ENCODE results near the gene KREMEN1. TPM values are rescaled to one million over a fixed set of nuclear protein-coding genes. Genes with fewer than 3 reads are reported as not detected.

The KREMEN1 gene
- total and polyA plus RNA-seq, 9 of the 15 experiments (the other 6 are each of a cell fraction or from before 2014, with no cell fraction given) = 0.69 to 11.5 (median 4.3) TPM

DNA sequence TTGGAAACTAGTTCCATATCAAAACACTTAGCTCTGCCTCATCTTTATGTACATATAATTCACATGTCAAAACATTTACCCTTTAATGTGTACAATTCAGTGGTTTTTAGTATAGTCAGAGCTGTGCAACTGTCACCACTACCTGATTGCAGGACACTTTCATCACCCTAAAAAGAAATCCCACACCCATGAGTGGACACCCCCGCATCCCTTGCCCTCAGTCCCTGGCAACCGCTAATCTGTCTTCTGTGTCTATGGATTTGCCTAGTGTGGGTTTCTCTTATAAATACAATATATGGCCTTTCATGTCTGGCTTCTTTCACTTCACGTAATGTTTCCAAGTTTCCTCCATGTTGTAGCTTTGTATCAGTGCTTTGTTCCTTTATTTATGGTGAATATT lies 124.3 kb downstream of the KREMEN1 start (continued):
- TF ChIP-seq, protein P1, sequence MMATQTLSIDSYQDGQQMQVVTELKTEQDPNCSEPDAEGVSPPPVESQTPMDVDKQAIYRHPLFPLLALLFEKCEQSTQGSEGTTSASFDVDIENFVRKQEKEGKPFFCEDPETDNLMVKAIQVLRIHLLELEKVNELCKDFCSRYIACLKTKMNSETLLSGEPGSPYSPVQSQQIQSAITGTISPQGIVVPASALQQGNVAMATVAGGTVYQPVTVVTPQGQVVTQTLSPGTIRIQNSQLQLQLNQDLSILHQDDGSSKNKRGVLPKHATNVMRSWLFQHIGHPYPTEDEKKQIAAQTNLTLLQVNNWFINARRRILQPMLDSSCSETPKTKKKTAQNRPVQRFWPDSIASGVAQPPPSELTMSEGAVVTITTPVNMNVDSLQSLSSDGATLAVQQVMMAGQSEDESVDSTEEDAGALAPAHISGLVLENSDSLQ (IDR thresholded peaks at IDR 0.05) = peak; percentile 43; the same call in 1 of the 2 replicates
- TF ChIP-seq ZNF24 (IDR thresholded peaks at IDR 0.05) = no peak
- TF ChIP-seq, protein P2, sequence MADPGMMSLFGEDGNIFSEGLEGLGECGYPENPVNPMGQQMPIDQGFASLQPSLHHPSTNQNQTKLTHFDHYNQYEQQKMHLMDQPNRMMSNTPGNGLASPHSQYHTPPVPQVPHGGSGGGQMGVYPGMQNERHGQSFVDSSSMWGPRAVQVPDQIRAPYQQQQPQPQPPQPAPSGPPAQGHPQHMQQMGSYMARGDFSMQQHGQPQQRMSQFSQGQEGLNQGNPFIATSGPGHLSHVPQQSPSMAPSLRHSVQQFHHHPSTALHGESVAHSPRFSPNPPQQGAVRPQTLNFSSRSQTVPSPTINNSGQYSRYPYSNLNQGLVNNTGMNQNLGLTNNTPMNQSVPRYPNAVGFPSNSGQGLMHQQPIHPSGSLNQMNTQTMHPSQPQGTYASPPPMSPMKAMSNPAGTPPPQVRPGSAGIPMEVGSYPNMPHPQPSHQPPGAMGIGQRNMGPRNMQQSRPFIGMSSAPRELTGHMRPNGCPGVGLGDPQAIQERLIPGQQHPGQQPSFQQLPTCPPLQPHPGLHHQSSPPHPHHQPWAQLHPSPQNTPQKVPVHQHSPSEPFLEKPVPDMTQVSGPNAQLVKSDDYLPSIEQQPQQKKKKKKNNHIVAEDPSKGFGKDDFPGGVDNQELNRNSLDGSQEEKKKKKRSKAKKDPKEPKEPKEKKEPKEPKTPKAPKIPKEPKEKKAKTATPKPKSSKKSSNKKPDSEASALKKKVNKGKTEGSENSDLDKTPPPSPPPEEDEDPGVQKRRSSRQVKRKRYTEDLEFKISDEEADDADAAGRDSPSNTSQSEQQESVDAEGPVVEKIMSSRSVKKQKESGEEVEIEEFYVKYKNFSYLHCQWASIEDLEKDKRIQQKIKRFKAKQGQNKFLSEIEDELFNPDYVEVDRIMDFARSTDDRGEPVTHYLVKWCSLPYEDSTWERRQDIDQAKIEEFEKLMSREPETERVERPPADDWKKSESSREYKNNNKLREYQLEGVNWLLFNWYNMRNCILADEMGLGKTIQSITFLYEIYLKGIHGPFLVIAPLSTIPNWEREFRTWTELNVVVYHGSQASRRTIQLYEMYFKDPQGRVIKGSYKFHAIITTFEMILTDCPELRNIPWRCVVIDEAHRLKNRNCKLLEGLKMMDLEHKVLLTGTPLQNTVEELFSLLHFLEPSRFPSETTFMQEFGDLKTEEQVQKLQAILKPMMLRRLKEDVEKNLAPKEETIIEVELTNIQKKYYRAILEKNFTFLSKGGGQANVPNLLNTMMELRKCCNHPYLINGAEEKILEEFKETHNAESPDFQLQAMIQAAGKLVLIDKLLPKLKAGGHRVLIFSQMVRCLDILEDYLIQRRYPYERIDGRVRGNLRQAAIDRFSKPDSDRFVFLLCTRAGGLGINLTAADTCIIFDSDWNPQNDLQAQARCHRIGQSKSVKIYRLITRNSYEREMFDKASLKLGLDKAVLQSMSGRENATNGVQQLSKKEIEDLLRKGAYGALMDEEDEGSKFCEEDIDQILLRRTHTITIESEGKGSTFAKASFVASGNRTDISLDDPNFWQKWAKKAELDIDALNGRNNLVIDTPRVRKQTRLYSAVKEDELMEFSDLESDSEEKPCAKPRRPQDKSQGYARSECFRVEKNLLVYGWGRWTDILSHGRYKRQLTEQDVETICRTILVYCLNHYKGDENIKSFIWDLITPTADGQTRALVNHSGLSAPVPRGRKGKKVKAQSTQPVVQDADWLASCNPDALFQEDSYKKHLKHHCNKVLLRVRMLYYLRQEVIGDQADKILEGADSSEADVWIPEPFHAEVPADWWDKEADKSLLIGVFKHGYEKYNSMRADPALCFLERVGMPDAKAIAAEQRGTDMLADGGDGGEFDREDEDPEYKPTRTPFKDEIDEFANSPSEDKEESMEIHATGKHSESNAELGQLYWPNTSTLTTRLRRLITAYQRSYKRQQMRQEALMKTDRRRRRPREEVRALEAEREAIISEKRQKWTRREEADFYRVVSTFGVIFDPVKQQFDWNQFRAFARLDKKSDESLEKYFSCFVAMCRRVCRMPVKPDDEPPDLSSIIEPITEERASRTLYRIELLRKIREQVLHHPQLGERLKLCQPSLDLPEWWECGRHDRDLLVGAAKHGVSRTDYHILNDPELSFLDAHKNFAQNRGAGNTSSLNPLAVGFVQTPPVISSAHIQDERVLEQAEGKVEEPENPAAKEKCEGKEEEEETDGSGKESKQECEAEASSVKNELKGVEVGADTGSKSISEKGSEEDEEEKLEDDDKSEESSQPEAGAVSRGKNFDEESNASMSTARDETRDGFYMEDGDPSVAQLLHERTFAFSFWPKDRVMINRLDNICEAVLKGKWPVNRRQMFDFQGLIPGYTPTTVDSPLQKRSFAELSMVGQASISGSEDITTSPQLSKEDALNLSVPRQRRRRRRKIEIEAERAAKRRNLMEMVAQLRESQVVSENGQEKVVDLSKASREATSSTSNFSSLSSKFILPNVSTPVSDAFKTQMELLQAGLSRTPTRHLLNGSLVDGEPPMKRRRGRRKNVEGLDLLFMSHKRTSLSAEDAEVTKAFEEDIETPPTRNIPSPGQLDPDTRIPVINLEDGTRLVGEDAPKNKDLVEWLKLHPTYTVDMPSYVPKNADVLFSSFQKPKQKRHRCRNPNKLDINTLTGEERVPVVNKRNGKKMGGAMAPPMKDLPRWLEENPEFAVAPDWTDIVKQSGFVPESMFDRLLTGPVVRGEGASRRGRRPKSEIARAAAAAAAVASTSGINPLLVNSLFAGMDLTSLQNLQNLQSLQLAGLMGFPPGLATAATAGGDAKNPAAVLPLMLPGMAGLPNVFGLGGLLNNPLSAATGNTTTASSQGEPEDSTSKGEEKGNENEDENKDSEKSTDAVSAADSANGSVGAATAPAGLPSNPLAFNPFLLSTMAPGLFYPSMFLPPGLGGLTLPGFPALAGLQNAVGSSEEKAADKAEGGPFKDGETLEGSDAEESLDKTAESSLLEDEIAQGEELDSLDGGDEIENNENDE (IDR thresholded peaks at IDR 0.05; ENCODE audit: low read depth, low read length) = no peak
- no peak for TF ChIP-seq ZEB2 (IDR thresholded peaks at IDR 0.05)
- TF ChIP-seq NCOA6 (IDR thresholded peaks at IDR 0.05) = no peak
- TF ChIP-seq NCOA4 (IDR thresholded peaks at IDR 0.05; ENCODE audit: partially characterized antibody) = no peak
- TF ChIP-seq NFATC3 (IDR thresholded peaks at IDR 0.05) = no peak
- no peak for TF ChIP-seq RAD21 (CRISPR knock-in tag; conservative IDR thresholded peaks at IDR 0.05 in 1 of 2, IDR thresholded peaks at IDR 0.05 in 1 of 2)
- TF ChIP-seq NONO (IDR thresholded peaks at IDR 0.05; ENCODE audit: low read depth in 2 of 2, low read length in 1 of 2) = no peak
- TF ChIP-seq TARDBP (IDR thresholded peaks at IDR 0.05) = no peak
- TF ChIP-seq NFRKB (IDR thresholded peaks at IDR 0.05; ENCODE audit: low read depth) = no peak
- TF ChIP-seq SP1 (CRISPR knock-in tag; IDR thresholded peaks at IDR 0.05) = no peak
- TF ChIP-seq RFX5 (IDR thresholded peaks at IDR 0.05; ENCODE audit: low read depth, low read length) = no peak
- TF ChIP-seq WHSC1 (IDR thresholded peaks at IDR 0.05; ENCODE audit: low read length) = no peak
- TF ChIP-seq RBM15 (IDR thresholded peaks at IDR 0.05; ENCODE audit: insufficient read depth, low read length) = no peak
- no peak for TF ChIP-seq ZNF263 (CRISPR knock-in tag; IDR thresholded peaks at IDR 0.05; ENCODE audit: borderline replicate concordance)
- TF ChIP-seq SNIP1 (IDR thresholded peaks at IDR 0.05; ENCODE audit: low read depth) = no peak
- no peak for TF ChIP-seq CBX8 (IDR thresholded peaks at IDR 0.05; ENCODE audit: borderline replicate concordance, extremely low read depth, low read depth, low read length, poor library complexity, severe bottlenecking)
- peak; percentile 45; the same call in 1 of the 2 replicates for TF ChIP-seq HDAC2 (IDR thresholded peaks at IDR 0.05)
- no peak for TF ChIP-seq PHB2 (IDR thresholded peaks at IDR 0.05; ENCODE audit: low read depth)
